T follicular helper cell (primary cell): Measurements from ENCODE around the gene TNPO3.
"Not testable (repeated sequence)": the region's sequence is repeated elsewhere in the genome, so short reads cannot be mapped to it uniquely, and the experiment has no call there.

Source experiments
- DNase-seq: peaks from one replicate; pipeline ENCODE4 v3.0.0-alpha.2; 2020; ENCODE audit warnings: low read depth

The TNPO3 gene

GRCh38 chr7:129069021-129069420, 14.1 kb upstream of the TNPO3 start:
- DNase-seq, result no peak

- no peak for DNase-seq
Measured at GRCh38 chr7:129067943-129068548, 13.1 kb upstream of the TNPO3 start.

GRCh38 chr7:129067132-129067561, 12.2 kb upstream of the TNPO3 start:
- DNase-seq, result not testable (repeated sequence)

DNA sequence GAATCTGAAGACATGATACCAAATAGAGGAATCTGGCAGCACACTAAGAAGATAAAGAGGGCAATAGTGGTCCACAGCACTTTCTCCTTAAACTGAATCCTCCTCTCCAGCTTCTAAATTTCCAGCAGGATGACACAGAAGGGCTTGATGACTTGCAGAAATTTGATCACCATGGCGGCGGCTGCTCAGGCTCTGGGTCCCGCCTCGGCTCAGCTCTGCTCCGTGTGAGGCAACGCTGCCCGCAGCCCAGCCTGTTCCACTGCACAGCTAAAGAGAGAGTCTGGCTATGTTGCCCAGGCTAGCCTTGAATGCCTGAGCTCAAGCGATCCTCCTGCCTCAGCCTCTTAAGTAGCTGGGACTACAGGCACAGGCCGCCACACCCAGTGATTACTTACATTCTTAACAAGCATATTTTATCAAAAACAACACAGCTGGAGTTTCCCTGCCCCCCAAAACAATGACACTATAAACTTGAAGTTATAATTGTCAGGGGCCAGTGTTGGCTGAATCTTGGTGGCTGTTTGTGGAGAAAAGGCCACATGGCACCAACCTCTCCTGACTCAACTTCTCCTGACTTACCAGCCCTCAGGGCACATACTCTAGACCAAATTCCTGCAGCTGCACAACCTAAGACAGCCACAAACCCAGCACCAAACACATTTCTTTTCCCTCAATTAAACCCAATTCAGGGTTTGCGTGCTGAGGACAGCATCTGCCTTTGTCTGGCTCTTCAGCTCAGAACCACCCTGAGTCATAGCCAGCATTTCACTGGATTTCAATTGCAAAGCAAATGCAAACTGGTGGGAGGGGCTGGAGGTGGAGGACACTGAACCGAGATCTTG, 11.6 kb upstream of the TNPO3 start:
- no peak for DNase-seq

- no peak for DNase-seq
Measured at GRCh38 chr7:129055861-129056464, 1.1 kb upstream of the TNPO3 start.

- DNase-seq, result no peak
Measured at GRCh38 chr7:129055294-129055816, 444 bp upstream of the TNPO3 start.

GRCh38 chr7:129053938-129054437, 923 bp downstream of the TNPO3 start:
- no peak for DNase-seq

GRCh38 chr7:129052441-129052840, 2.5 kb downstream of the TNPO3 start:
- DNase-seq, result no peak

DNA sequence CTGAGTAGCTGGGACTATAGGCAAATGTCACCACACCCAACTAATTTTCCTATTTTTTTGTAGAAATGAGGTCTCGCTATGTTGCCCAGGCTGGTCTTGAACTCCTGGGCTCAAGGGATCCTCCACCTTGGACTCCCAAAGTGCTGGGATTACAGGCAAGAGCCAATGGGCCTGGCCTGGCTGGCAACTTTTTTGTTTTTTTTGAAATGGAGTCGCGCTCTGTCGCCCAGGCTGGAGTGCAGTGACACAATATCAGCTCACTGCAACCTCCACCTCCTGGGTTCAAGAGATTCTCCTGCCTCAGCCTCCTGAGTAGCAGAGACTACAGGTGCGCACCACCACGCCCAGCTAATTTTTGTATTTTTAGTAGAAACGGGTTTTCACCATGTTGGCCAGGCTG, 3.5 kb downstream of the TNPO3 start:
- not testable (repeated sequence) for DNase-seq

DNA sequence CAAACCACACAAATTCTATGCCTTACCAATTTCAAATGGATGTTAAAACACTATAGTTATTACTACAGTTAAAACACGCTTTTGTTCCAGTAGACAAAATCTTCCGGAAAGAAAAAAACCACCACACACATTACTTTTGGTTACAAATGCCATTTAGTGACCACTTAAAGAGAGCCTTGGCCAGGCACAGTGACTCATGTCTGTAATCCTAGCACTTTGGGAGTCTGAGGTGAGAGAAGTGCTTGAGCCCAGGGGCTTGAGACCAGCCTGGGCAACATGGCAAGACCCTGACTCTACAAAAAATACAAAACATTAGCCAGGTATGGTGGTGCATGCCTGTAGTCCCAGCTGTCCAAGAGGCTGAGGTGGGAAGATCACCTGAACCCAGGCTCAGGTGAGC, 7.2 kb downstream of the TNPO3 start:
- DNase-seq, result no peak

DNA sequence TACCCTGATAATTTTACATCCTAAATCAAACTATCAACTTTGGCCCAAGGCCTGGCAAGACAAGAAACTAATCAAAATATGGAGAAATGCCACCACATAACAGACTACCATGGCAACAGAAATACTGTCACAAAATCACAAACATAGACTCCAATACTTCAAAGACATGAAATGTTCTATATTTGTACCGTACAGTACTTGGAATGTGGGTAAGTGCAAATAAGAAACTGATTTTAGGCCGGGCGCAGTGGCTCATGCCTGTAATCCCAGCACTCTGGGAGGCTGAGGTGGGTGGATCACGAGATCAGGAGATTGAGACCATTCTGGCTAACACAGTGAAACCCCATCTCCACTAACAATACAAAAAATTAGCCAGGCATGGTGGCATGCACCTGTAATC, 9.2 kb downstream of the TNPO3 start:
- DNase-seq, result no peak

- no peak for DNase-seq
Measured at GRCh38 chr7:129043012-129043411, 11.9 kb downstream of the TNPO3 start.

DNA sequence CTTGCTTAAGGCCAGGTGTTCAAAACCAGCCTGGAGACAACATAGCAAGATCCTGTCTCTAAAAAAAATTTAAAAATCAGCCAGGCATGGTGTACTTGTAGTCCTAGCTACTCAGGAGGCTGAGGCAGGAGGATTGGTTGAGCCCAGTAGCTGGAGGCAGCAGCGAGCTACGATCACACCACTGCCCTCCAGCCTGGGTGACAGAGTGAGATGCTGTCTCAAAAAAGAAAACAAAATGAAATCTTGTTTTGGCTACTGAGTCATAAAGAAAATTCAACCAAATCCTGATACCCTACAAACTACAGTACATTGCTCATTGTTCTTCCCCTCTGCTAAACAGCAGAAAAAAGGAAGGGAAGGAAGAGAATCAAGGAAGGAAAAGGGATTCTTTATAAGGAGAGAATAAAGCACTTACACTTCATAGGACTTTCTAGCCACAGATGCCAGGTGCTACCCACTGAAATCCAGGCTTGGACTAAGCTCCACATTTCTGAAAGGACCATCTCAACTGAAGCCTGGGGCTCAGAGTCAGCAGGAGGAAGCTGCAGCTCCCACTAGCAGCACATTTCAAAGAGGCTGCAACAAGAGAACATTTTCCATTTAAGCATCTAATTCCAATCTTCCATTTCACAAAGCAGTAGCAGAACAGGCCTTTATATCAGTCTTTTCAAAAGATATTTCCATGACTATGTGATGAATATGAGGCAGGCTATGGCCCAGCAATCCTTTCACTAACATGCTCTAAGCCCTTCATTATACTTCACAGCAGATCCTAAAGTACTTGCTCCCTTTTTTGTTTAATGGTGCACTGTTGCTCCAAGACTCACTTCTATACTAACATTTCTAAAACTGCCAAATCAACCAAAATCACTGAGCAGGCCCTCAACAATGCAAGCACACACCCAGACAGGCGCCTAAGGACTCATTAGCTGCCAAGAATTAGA, 13.5 kb downstream of the TNPO3 start:
- DNase-seq, result no peak

- DNase-seq, result not testable (repeated sequence)
Measured at GRCh38 chr7:129038468-129038867, 16.4 kb downstream of the TNPO3 start.

DNA sequence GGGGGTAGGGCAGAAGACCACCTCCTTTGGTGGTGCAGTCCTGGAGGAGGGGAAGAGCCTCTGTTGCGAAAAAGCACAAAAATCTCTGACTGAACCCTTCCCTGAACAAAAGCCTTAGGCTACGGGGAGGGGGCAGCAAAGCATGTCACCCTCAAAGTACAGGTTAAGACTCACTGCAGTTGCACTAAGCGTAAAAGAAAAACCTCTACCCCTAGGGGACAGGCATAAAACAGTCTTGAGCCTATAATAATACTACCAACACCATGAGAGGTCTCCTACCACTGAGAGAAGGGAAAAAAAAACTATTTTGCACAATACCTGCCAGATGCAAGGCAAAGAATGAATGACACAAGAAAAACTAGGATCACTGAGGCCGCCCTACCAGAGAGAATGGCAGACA, 17.3 kb downstream of the TNPO3 start:
- DNase-seq, result no peak

DNA sequence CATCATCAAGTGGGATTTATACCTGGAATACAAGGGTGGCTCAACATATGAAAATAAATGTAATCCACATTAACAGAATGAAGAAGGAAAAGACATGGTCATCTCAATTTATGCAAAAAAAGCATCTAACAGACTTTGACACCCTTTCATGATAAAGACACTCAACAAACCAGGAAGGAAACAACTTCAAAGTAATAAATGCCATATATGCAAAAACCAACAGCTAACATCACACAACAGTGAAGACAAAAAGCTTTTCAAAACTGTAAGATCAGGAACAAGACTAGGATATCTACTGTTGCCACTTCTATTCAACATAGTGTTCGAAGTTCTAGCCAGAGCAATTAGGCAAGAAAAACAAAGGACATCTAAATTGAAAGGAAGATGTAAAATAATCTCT, 22.9 kb downstream of the TNPO3 start:
- no peak for DNase-seq

DNA sequence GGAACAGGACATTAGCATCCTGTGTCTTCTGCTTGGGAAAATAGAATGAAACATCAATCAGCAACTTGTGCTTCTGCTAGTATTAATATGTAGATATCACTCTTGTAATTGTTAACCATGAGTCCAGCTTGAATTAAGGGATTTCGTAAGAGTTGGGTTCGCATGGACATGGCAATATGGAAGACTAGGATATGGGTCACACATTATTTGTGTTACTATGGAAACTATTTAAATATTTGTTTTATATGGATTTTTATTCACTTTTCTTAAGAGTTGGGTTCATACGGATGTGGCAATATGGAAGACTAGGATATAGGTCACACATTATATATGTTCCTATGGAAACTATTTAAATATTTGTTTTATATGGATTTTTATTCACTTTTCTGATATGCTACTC, 24.5 kb downstream of the TNPO3 start:
- DNase-seq, result no peak

DNA sequence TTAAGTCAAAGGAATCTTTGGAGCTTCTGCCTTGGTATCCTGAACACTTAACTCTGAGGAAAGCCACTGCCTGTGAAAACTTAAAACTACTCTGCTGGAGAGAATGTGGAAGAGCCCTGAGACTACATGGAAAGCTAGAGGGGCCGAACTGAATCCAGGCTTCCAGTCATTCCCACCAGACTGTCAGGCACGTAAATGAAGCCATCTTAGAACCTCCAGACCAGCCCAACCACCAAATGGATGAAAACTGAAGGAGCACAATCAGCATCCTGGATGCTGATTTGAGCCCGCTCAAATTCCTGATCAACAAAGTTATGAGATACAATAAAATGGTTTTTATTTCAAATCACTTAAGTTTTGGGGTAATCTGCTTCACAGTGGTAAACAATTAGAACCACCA, 30.8 kb downstream of the TNPO3 start:
- DNase-seq, result no peak

GRCh38 chr7:129021656-129022055, 33.3 kb downstream of the TNPO3 start:
- DNase-seq, result no peak

GRCh38 chr7:129017933-129018538, 36.9 kb downstream of the TNPO3 start:
- no peak for DNase-seq

- no peak for DNase-seq
Measured at GRCh38 chr7:129017264-129017663, 37.6 kb downstream of the TNPO3 start.
